A673 (cell line): ENCODE results near the gene HLCS. TPM values are rescaled to one million over a fixed set of nuclear protein-coding genes. Genes with fewer than 3 reads are reported as not detected.

Experiments used
- BruUV-seq: library from RNA; stranded (reverse); fragments of 400-500 nt; replicated peaks from 2 replicates; lab custom pipeline; 2021; lab: Mats Ljungman, UMichigan
- CTCF ChIA-PET: fragments of 300-600 bp; sonication (Branson Sonifier 250); formaldehyde crosslinking; loops from one replicate; lab custom pipeline; 2022; ENCODE audit warnings: antibody characterized with exemption; lab: Charles Lee
- POLR2A ChIA-PET: fragments of 300-600 bp; sonication (Branson Sonifier 250); formaldehyde crosslinking; loops from one replicate; lab custom pipeline; 2022; ENCODE audit warnings: antibody characterized with exemption; ENCODE audit not compliant: low non-redundant PET; lab: Charles Lee
- DNase-seq: peaks from one replicate; pipeline ENCODE4 v3.0.0-alpha.2; 2015; ENCODE audit warnings: low spot score
- H3K27ac ChIP-seq: fragments of 200-600 bp; sonication (generic); 2 replicates; pipeline ENCODE4 v1.5.1; 2016; ENCODE audit warnings: mixed run types, low read depth, mild to moderate bottlenecking, mixed read lengths, antibody characterized with exemption, low read length; ENCODE audit not compliant: poor library complexity, severe bottlenecking
- H3K27me3 ChIP-seq: fragments of 200-600 bp; sonication (generic); replicated peaks from 2 replicates; pipeline ENCODE4 v1.6.1; 2017; ENCODE audit warnings: mixed run types, low read depth, mild to moderate bottlenecking, mixed read lengths, antibody characterized with exemption, low read length; ENCODE audit not compliant: insufficient read depth, poor library complexity
- H3K36me3 ChIP-seq: fragments of 200-600 bp; sonication (generic); 2 replicates; pipeline ENCODE4 v1.6.1; 2016; ENCODE audit warnings: mixed run types, mild to moderate bottlenecking, mixed read lengths, antibody characterized with exemption, low read length; ENCODE audit not compliant: insufficient read depth, poor library complexity, severe bottlenecking
- H3K4me1 ChIP-seq: fragments of 200-600 bp; sonication (generic); 2 replicates; pipeline ENCODE4 v1.6.1; 2017; ENCODE audit warnings: mixed run types, mild to moderate bottlenecking, mixed read lengths, antibody characterized with exemption, low read length; ENCODE audit not compliant: insufficient read depth, poor library complexity, severe bottlenecking
- H3K4me3 ChIP-seq: fragments of 200-600 bp; sonication (generic); 2 replicates; pipeline ENCODE4 v1.5.1; 2016; ENCODE audit warnings: low read depth, mixed run types, mild to moderate bottlenecking, mixed read lengths, low read length; ENCODE audit not compliant: poor library complexity, severe bottlenecking
- H3K9me3 ChIP-seq: fragments of 200-600 bp; sonication (generic); 2 replicates; pipeline ENCODE4 v1.6.1; 2016; ENCODE audit warnings: mixed run types, low read depth, mild to moderate bottlenecking, mixed read lengths, antibody characterized with exemption, low read length; ENCODE audit not compliant: poor library complexity, severe bottlenecking
- EZH2 ChIP-seq: fragments of 200-600 bp; sonication (generic); IDR thresholded peaks from 2 replicates; pipeline ENCODE4 v1.6.1; 2017; ENCODE audit warnings: borderline replicate concordance, low read depth, mild to moderate bottlenecking, mixed read lengths, antibody characterized with exemption, low read length; ENCODE audit not compliant: poor library complexity, severe bottlenecking
- intact Hi-C: fragments of 100-400 bp; cut with micrococcal nuclease; formaldehyde crosslinking; loops from one replicate; pipeline ENCODE4 v1.10.0; 2022; ENCODE audit not compliant: unreplicated experiment
- total RNA-seq: library from RNA; stranded (reverse); gene quantifications from 2 replicates; pipeline ENCODE4 v1.2.3, GENCODE V29; 2021
- TF ChIP-seq, protein P1 (sequence below): fragments of 300-800, 200-600 bp; sonication (generic); conservative IDR thresholded peaks from 2 replicates; pipeline ENCODE4 v1.5.1; 2017; ENCODE audit warnings: low read depth, mild to moderate bottlenecking, antibody characterized with exemption, low read length, moderate library complexity, mixed read lengths

HLCS gene
- total RNA-seq, 1 experiment from 2014 or later: 15.3 TPM

GRCh38 chr21:36729310-36729970, 237.0 kb downstream of the HLCS start:
- Histone ChIP-seq H3K27me3 (no peaks in the 10 kb centered on the region), H3K4me1 (no peaks in the 10 kb centered on the region), H3K36me3 (peaks cover 53% of the 10 kb centered on the region), H3K9me3 (no peaks in the 10 kb centered on the region), H3K4me3 (no peak overlapping the region), H3K27ac (peak overlapping the region; percentile 19)
- intact Hi-C loops: no loop called here
- TF ChIP-seq, protein P1, sequence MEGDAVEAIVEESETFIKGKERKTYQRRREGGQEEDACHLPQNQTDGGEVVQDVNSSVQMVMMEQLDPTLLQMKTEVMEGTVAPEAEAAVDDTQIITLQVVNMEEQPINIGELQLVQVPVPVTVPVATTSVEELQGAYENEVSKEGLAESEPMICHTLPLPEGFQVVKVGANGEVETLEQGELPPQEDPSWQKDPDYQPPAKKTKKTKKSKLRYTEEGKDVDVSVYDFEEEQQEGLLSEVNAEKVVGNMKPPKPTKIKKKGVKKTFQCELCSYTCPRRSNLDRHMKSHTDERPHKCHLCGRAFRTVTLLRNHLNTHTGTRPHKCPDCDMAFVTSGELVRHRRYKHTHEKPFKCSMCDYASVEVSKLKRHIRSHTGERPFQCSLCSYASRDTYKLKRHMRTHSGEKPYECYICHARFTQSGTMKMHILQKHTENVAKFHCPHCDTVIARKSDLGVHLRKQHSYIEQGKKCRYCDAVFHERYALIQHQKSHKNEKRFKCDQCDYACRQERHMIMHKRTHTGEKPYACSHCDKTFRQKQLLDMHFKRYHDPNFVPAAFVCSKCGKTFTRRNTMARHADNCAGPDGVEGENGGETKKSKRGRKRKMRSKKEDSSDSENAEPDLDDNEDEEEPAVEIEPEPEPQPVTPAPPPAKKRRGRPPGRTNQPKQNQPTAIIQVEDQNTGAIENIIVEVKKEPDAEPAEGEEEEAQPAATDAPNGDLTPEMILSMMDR: no peak
- no peak for TF ChIP-seq EZH2
- BruUV-seq: no TSS peak
- CTCF ChIA-PET: no interaction called here
- DNase-seq: no peak
- POLR2A ChIA-PET: no interaction called here

GRCh38 chr21:36728371-36729111, 237.9 kb downstream of the HLCS start:
- Histone ChIP-seq H3K9me3 (no peaks in the 10 kb centered on the region), H3K4me1 (no peaks in the 10 kb centered on the region), H3K4me3 (no peak overlapping the region), H3K27ac (peak overlapping the region; percentile 19), H3K27me3 (no peaks in the 10 kb centered on the region), H3K36me3 (peaks cover 44% of the 10 kb centered on the region)
- BruUV-seq: no TSS peak
- CTCF ChIA-PET: interaction anchor here (0.5 to 0.6 kb wide), 2 partner anchors 237 to 888 kb away, joined by 3 to 5 read pairs; no protein-coding TSS in a partner anchor
- POLR2A ChIA-PET: no interaction called here
- no peak for TF ChIP-seq EZH2
- TF ChIP-seq, protein P1: no peak
- intact Hi-C loops: no loop called here
- no peak for DNase-seq

- Histone ChIP-seq H3K4me3 (no peak overlapping the region), H3K27me3 (no peaks in the 10 kb centered on the region), H3K4me1 (no peaks in the 10 kb centered on the region), H3K9me3 (no peaks in the 10 kb centered on the region), H3K36me3 (peaks cover 42% of the 10 kb centered on the region), H3K27ac (no peak overlapping the region)
- no peak for DNase-seq
- TF ChIP-seq, protein P1: peak; percentile 48
- TF ChIP-seq EZH2: no peak
- ChIA-PET POLR2A (no interaction called here), CTCF (interaction anchor here (0.5 to 0.6 kb wide), 2 partner anchors 238 to 888 kb away, joined by 3 to 5 read pairs; no protein-coding TSS in a partner anchor)
- BruUV-seq: no TSS peak
- intact Hi-C loops: no loop called here
Observed at GRCh38 chr21:36727866-36728265, 238.6 kb downstream of the HLCS start.
